Endothelial cell of hepatic sinusoid (primary cell): ENCODE data around the gene C2orf68.
"Not testable (repeated sequence)": the region's sequence is repeated elsewhere in the genome, so short reads cannot be mapped to it uniquely, and the experiment has no call there.

ENCODE experiments used
- in situ Hi-C: cut with HindIII; loops from 2 replicates; pipeline ENCODE4 v1.10.0; 2017; ENCODE audit warnings: low sequenced_read_pairs

The C2orf68 gene

GRCh38 chr2:85611705-85612587 is at the start of gene C2orf68:
C2orf68 (minus strand) TSS chr2:85612066; CDS start chr2:85611984, 82 bp downstream.
- in situ Hi-C loops = no loop called here

- in situ Hi-C loops = no loop called here
Measured at GRCh38 chr2:85661139-85661858, 49.4 kb upstream of the C2orf68 start.

- in situ Hi-C loops = no loop called here
Measured at GRCh38 chr2:85660725-85661124, 48.9 kb upstream of the C2orf68 start.

- in situ Hi-C loops = not testable (repeated sequence)
Measured at GRCh38 chr2:85660301-85660700, 48.4 kb upstream of the C2orf68 start.

- in situ Hi-C loops = loop anchor here (5.0 kb wide), 1 partner anchor 48 kb away; no protein-coding TSS in a partner anchor
Measured at GRCh38 chr2:85659324-85659981, 47.6 kb upstream of the C2orf68 start.

- in situ Hi-C loops = loop anchor here (5.0 kb wide), 1 partner anchor 50 kb away; no protein-coding TSS in a partner anchor
Measured at GRCh38 chr2:85657399-85657798, 45.5 kb upstream of the C2orf68 start.

- in situ Hi-C loops = loop anchor here (5.0 kb wide), 1 partner anchor 51 kb away; no protein-coding TSS in a partner anchor
Measured at GRCh38 chr2:85656468-85656867, 44.6 kb upstream of the C2orf68 start.

GRCh38 chr2:85655961-85656417 is 44.1 kb upstream of the C2orf68 start:
- in situ Hi-C loops = loop anchor here (5.0 kb wide), 1 partner anchor 51 kb away; no protein-coding TSS in a partner anchor

GRCh38 chr2:85653996-85654395 is 42.1 kb upstream of the C2orf68 start:
- in situ Hi-C loops = no loop called here

GRCh38 chr2:85652056-85652455 is 40.2 kb upstream of the C2orf68 start:
- in situ Hi-C loops = no loop called here

- in situ Hi-C loops = no loop called here
Measured at GRCh38 chr2:85651097-85651496, 39.2 kb upstream of the C2orf68 start.

GRCh38 chr2:85650456-85650855 is 38.6 kb upstream of the C2orf68 start:
- in situ Hi-C loops = no loop called here

GRCh38 chr2:85649201-85650190 is 37.6 kb upstream of the C2orf68 start:
- in situ Hi-C loops = no loop called here

- in situ Hi-C loops = no loop called here
Measured at GRCh38 chr2:85648619-85649018, 36.8 kb upstream of the C2orf68 start.

GRCh38 chr2:85647823-85648526 is 36.1 kb upstream of the C2orf68 start:
- in situ Hi-C loops = no loop called here

GRCh38 chr2:85646166-85646565 is 34.3 kb upstream of the C2orf68 start:
- in situ Hi-C loops = no loop called here

- in situ Hi-C loops = no loop called here
Measured at GRCh38 chr2:85644909-85645308, 33.0 kb upstream of the C2orf68 start.

GRCh38 chr2:85642725-85643124 is 30.9 kb upstream of the C2orf68 start:
- in situ Hi-C loops = no loop called here

- in situ Hi-C loops = no loop called here
Measured at GRCh38 chr2:85635636-85636035, 23.8 kb upstream of the C2orf68 start.
